ENCODE results near the gene CES1. TPM values are rescaled to one million over a fixed set of nuclear protein-coding genes. Genes with fewer than 3 reads are reported as not detected.
"Not testable (repeated sequence)": the region's sequence is repeated elsewhere in the genome, so short reads cannot be mapped to it uniquely, and the experiment has no call there.

The CES1 gene
- total RNA-seq, 4 donors from 2014 or later, result 6.8 to 23.2 (median 11.3) TPM

GRCh38 chr16:55872130-55872529 lies 39.2 kb upstream of the CES1 start:
- no peak for DNase-seq
- Histone ChIP-seq H3K27ac (no peak overlapping the region), H3K4me3 (no peak overlapping the region), H3K27me3 (no peaks in the 10 kb centered on the region), H3K9me3 (no peaks in the 10 kb centered on the region), H3K4me1 (no peaks in the 10 kb centered on the region), H3K36me3 (no peaks in the 10 kb centered on the region)
- in situ Hi-C loops (cut with MboI; ENCODE audit: low pct_ligation_motif_present in 1 of 4, low pct_unique_long_range_greater_than_20kb in 1 of 4, low sequenced_read_pairs in 3 of 4), result no loop called here
- 78 to 80% methylated on average over 5 to 7 of the region's 7 CpGs for WGBS, 2 donors (ENCODE audit: low coverage in 1 of 2)
- intact Hi-C loops (cut with DNase I; ENCODE audit: low total_unique reads), result no loop called here
- TF ChIP-seq CTCF (IDR thresholded peaks at IDR 0.05) (no peak), POLR2AphosphoS5 (IDR thresholded peaks at IDR 0.05) (no peak), POLR2A (IDR thresholded peaks at IDR 0.05) (no peak), EP300 (IDR thresholded peaks at IDR 0.05; ENCODE audit: low read depth) (no peak)

GRCh38 chr16:55871411-55872038 lies 38.6 kb upstream of the CES1 start:
- TF ChIP-seq POLR2A (IDR thresholded peaks at IDR 0.05), result no peak
- TF ChIP-seq CTCF (IDR thresholded peaks at IDR 0.05), result no peak
- TF ChIP-seq EP300 (IDR thresholded peaks at IDR 0.05; ENCODE audit: low read depth), result no peak
- no peak for TF ChIP-seq POLR2AphosphoS5 (IDR thresholded peaks at IDR 0.05)
- 71% methylated on average over 10 of the region's 10 CpGs; no CpG with 5 or more reads in 1 of the 2 donors for WGBS, 2 donors (ENCODE audit: low coverage in 1 of 2)
- Histone ChIP-seq H3K9me3 (no peaks in the 10 kb centered on the region), H3K4me3 (no peak overlapping the region), H3K4me1 (no peaks in the 10 kb centered on the region), H3K27me3 (no peaks in the 10 kb centered on the region), H3K36me3 (no peaks in the 10 kb centered on the region), H3K27ac (no peak overlapping the region)
- intact Hi-C loops (cut with DNase I; ENCODE audit: low total_unique reads), result no loop called here
- DNase-seq, result no peak
- in situ Hi-C loops (cut with MboI; ENCODE audit: low pct_ligation_motif_present in 1 of 4, low pct_unique_long_range_greater_than_20kb in 1 of 4, low sequenced_read_pairs in 3 of 4), result no loop called here

- WGBS, 2 donors (ENCODE audit: low coverage in 1 of 2), result 81% methylated on average over 7 of the region's 7 CpGs; no CpG with 5 or more reads in 1 of the 2 donors
- no peak overlapping the region for H3K4me3 ChIP-seq
- no peaks in the 10 kb centered on the region for H3K36me3 ChIP-seq
- no peak for DNase-seq
- H3K9me3 ChIP-seq, result no peaks in the 10 kb centered on the region
- TF ChIP-seq CTCF (IDR thresholded peaks at IDR 0.05) (no peak), POLR2A (IDR thresholded peaks at IDR 0.05) (no peak), EP300 (IDR thresholded peaks at IDR 0.05; ENCODE audit: low read depth) (no peak), POLR2AphosphoS5 (IDR thresholded peaks at IDR 0.05) (no peak)
- in situ Hi-C loops (cut with MboI; ENCODE audit: low pct_ligation_motif_present in 1 of 4, low pct_unique_long_range_greater_than_20kb in 1 of 4, low sequenced_read_pairs in 3 of 4) (no loop called here), intact Hi-C loops (cut with DNase I; ENCODE audit: low total_unique reads) (no loop called here)
- H3K4me1 ChIP-seq, result no peaks in the 10 kb centered on the region
- no peaks in the 10 kb centered on the region for H3K27me3 ChIP-seq
- no peak overlapping the region for H3K27ac ChIP-seq
Observed at GRCh38 chr16:55868980-55869379, 36.1 kb upstream of the CES1 start.

GRCh38 chr16:55868137-55868536 lies 35.2 kb upstream of the CES1 start:
- WGBS, 2 donors (ENCODE audit: low coverage in 1 of 2), result 88% methylated on average over 2 of the region's 2 CpGs; no CpG with 5 or more reads in 1 of the 2 donors
- intact Hi-C loops (cut with DNase I; ENCODE audit: low total_unique reads), result no loop called here
- TF ChIP-seq POLR2A (IDR thresholded peaks at IDR 0.05), result no peak
- Histone ChIP-seq H3K9me3 (no peaks in the 10 kb centered on the region), H3K4me3 (no peak overlapping the region), H3K27ac (no peak overlapping the region), H3K27me3 (no peaks in the 10 kb centered on the region), H3K4me1 (no peaks in the 10 kb centered on the region), H3K36me3 (no peaks in the 10 kb centered on the region)
- in situ Hi-C loops (cut with MboI; ENCODE audit: low pct_ligation_motif_present in 1 of 4, low pct_unique_long_range_greater_than_20kb in 1 of 4, low sequenced_read_pairs in 3 of 4), result no loop called here
- no peak for DNase-seq

GRCh38 chr16:55861288-55861687 lies 28.4 kb upstream of the CES1 start:
- intact Hi-C loops (cut with DNase I; ENCODE audit: low total_unique reads), result no loop called here
- TF ChIP-seq POLR2AphosphoS5 (IDR thresholded peaks at IDR 0.05) (no peak), CTCF (IDR thresholded peaks at IDR 0.05) (no peak), EP300 (IDR thresholded peaks at IDR 0.05; ENCODE audit: low read depth) (no peak), POLR2A (IDR thresholded peaks at IDR 0.05) (no peak)
- Histone ChIP-seq H3K4me1 (no peaks in the 10 kb centered on the region), H3K27ac (no peak overlapping the region), H3K9me3 (no peaks in the 10 kb centered on the region), H3K36me3 (no peaks in the 10 kb centered on the region), H3K4me3 (no peak overlapping the region), H3K27me3 (no peaks in the 10 kb centered on the region)
- in situ Hi-C loops (cut with MboI; ENCODE audit: low pct_ligation_motif_present in 1 of 4, low pct_unique_long_range_greater_than_20kb in 1 of 4, low sequenced_read_pairs in 3 of 4), result no loop called here
- DNase-seq, result no peak
- 60 to 100% methylated on average over 2 to 4 of the region's 4 CpGs for WGBS, 2 donors (ENCODE audit: low coverage in 1 of 2)

- H3K4me1 ChIP-seq; H3K27me3 ChIP-seq; H3K36me3 ChIP-seq; in situ Hi-C loops (cut with MboI; ENCODE audit: low pct_ligation_motif_present in 1 of 4, low pct_unique_long_range_greater_than_20kb in 1 of 4, low sequenced_read_pairs in 3 of 4); DNase-seq; intact Hi-C loops (cut with DNase I; ENCODE audit: low total_unique reads); H3K27ac ChIP-seq; H3K9me3 ChIP-seq; H3K4me3 ChIP-seq: not testable (repeated sequence)
- WGBS, 2 donors (ENCODE audit: low coverage in 1 of 2), result 80% methylated on average over 1 of the region's 1 CpG
Observed at GRCh38 chr16:55857650-55858049, 24.8 kb upstream of the CES1 start.

All from transverse colon (tissue), 4 donors.